NCI-H69 (cell line): ENCODE results near the gene GP9.
"Not testable (repeated sequence)": the region's sequence is repeated elsewhere in the genome, so short reads cannot be mapped to it uniquely, and the experiment has no call there.

Experiments
- DNase-seq: peaks from one replicate; lab custom pipeline; 2025; lab: John Stamatoyannopoulos, UW

GP9 gene

DNA sequence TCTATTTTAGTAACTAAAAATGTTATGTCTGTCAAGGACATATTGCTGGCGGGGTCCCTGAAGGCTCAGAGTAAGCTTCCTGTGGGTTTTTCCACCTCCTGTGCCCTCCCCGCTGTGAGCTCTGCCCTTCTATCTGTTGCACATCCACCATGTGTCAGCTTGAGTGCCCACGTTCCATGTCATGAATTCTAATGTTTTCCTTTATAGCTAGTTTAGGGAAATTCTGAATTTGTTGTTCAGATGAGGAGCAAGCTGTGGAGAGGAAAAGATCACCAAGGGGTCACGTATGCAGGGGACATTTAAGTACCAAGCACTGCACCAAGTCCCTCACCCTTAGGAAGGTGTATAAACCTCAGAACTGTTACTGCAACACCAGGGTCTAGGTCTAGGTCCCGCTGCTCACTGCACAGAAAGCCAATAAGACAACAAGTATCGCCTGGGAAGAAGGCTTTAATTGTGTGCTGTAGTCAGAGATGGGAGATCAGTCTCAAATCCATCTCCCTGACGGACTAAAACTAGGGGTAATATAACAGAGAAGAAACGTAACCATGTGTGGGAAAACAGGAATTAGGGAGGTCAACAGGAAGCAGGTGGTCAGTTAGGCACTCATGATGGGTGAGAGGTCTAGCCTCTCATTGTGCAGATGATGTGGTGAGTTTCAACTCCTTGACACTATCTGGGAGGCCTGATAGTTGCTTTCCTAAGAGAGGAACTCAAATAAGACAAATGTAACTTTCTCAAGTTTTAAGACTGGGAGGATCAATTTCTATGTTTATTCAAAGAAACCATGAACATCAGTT lies 9.7 kb downstream of the GP9 start:
- DNase-seq: no peak

DNA sequence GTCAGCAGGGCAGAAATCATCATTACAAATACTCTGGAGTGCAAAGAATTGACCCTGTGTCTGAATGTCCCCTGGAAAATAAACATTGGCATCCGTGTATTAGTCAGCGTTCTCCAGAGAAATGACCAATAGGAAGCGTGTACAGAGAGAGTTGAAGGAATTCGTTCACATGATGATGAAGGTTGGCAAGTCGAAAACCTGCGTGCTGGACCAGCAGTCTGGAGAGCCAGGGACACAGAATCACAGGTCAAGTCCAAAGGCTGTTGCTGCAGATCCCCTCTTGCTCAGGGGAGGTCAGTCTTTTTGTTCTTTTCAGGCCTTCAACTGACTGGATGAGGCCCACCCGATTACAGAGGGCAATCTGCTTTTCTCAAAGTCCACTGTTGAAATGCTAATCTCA lies 16.6 kb downstream of the GP9 start:
- DNase-seq: no peak

DNA sequence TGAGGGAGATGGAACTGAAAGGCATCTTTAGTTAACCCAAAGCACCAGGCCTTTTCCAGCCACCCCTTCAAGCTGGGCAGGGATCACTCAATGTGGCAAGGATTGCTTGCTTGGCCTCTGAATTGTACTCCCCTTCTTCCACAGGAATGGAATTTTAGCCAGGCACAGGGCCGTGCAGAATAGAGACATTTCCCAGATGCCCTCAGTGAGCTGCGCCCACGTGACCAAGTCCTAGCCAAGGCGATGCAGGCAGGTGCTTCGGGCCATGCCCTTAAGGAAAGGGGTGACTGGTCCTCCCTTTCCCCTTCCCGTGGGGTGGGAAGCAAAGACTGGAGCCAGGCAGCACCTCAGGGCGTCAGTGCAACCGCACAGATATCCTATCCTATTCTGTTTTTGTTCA lies 17.9 kb downstream of the GP9 start:
- no peak for DNase-seq

DNA sequence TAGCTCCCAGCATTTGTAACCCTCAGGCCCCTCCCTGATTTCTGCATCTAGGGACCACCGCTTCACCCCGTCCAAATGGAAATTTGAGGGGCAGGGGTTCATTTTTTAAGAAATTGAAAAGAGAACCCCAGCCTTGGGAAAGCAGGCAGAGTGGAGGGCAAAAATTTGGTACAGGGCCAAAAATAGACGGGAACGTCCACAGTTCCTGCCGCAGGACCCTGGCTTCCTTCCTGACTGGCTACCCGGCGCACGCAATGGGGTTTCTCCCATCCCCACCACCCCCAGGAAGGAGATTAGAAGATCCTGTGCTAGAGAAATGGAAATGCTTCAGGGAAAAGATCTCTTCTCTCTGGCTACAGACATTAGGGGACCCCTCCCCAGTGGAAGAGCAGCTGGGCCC lies 20.9 kb downstream of the GP9 start:
- no peak for DNase-seq

DNA sequence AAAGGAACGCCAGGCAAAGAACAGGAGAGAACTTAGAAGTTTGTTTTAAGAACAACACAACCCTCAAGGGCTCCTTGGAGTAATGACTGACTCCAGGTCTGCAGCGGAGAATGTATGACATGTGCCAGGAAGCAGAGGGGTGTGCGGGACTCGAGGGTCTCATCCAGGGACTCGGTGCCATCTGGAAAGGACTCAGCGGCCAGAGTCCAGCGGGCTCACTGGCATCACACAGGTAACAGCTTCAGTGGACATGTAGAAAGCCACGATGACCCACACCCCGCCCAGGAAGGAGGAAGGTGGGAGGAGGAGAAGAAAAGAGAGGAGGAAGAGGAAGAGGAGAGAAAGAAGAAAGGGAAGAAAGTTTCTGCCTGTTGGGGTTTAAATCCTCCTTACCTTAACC lies 21.4 kb downstream of the GP9 start:
- DNase-seq: no peak

DNA sequence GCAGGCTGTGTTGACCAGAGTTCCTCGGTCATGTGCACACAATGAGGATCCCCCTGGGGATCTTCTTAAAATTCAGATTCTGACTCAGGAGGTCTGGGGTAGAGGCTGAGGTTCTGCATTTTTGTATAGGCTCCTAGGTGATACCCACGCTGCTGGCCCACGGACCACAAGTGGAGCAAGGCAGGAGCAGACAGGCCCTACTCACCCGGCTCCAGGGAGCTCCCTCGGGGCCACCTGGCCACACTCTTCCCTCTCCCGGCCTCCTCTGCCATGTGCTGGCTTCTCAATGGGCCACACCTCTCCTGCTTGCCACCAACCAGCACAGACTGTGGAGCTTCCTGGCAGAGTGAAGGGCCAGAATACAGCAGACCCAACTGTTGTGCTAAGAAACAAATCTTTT lies 23.9 kb downstream of the GP9 start:
- DNase-seq: no peak

DNA sequence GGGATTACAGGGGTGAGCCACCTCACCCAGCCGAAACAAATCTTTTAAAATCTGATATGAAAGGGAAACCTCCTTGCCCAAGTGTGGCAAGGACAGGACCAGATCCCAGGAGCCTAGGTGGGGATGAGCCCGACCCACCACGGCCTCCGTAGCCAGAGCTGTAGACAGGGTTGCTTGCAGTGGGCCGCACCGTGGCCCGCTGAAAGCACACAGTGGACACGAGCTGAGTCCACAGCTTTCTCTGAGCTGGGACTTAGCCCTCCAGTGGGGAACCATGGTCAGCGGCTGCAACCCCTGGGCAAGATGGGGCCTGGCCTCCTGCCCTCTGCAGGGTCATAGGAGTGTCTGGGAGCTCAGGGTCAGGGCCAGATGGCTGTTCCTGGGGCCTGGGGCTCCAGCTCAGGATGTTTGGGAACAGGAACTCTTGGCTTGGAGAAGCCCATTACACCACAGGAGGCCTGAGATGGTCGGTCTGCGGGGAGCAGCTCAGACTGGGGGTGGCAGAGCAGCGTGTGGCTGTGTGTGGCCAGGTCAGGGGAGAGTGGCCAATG lies 24.7 kb downstream of the GP9 start:
- no peak for DNase-seq

DNA sequence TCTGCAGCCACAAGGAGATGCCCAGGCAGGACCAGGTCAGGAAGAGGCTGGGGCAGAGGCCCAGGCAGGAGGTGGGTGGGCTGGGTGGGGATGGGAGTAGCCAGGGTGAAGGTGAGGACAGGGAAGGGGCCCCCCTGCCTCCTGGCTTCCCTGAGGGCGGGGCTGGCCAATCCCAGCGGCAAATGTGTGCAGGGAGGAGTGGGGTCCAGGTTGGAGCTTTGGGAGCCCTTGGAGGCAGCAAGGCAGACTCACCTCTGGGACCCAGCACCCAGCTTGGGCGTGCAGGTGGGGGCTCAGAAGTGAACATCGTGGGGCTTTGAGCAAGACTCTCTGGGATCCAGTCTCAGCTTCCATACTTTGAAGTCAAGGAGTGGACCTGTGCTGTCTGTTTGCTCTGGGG lies 25.2 kb downstream of the GP9 start:
- DNase-seq: no peak

DNA sequence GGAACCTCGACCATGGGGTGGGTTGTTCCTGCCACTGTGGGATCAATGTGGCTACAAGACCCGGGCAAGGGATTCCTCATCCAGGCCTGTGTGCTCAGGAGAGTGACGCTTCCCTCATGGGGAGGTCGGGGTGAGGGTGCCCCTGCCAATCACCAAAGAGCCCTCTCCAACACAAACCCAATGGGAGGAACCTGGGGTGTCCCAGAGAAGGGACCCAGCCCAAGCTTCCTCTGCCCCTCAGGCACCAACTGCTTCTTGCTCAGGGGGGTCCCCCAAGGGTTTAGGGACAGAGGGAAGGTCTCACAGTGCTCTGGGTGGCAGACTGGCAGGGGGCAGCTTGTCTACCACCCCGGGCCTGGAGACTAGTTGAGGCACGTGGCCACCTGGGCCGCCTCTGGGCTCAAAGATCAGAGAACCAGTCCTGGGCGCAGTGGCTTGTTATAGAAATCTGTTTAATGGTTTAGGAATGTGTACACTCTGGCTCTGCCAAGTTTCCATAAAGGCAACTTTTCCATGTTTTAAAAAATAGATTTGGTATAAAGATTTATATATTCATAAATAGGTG lies 26.6 kb downstream of the GP9 start:
- DNase-seq: no peak

DNA sequence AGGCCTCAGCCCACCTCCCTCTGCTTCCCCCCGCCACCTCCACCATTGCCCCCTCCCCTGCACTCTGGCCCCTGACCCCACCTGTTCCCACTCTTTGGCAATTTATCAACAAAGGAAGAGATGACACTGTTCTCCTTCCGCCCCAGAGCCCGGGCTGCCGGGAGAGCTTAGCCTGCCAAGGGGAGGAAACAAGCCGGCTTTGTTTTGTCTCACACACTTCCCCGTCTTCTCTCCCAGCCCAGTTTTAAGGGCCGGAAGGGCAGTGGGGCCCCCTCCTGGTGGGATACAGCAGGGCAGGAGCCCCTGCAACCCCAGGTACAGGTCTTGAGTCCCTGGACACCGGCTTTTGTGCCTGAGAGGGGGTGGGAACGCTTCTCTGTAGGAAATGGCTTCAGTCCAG lies 27.3 kb downstream of the GP9 start:
- peak; percentile 53 for DNase-seq

DNA sequence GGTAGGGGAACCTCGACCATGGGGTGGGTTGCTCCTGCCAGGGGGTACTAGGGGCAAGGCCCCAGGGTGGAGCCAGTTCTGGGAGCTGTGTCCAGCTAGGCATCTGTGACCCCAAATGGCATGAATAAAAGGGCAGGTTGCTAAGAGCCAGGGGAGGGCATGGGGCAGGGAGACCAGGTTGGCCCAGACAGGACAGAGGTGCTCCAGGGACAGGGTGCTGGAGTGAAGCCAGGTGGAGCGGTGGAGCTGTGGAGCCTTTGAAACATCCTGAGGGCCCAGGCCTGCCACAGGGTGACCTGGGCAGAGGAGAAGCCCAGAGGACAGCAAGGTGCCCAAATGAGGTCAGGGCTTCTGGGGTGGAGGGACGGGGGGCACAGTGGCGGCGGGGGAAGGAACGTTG lies 27.7 kb downstream of the GP9 start:
- DNase-seq: not testable (repeated sequence)

DNA sequence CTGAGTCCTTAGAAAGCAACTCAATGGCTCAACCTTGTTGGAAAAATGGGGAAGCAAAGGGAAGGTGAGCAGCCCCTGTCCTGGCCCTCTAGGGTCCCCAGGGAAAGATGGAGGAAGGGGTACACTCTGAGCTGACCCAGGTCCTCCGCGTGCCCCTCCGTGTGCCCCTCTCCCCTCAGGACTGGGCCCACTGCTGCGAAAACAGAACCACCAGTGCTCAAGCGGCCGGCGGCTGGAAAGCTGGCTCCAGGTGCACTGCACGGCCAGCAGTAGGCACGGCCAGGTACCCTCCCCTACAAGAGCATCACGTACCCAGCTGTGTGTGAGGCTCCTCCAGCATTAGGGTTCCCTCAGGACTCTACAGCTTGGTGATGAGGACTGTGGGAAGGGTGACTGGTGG lies 34.7 kb downstream of the GP9 start:
- DNase-seq: no peak

DNA sequence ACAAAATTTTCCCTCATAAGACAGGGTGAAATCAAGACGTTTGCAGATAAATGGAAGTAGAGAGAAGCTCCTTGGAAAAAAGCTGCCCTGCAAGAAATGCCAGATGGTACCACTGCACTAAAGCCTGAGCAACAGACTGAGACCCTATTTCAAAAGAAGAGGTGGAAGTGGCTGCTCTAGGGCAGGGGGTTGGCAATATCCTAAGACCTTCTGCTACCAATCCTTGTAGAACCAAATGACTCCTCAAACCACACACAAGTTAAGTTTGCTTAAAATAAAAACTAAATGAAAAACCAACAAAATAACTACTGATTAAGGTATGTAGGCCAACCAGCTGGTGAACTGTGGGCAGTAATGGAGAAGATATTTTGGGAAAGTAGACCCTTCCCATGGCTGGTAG lies 39.7 kb downstream of the GP9 start:
- DNase-seq: no peak

DNA sequence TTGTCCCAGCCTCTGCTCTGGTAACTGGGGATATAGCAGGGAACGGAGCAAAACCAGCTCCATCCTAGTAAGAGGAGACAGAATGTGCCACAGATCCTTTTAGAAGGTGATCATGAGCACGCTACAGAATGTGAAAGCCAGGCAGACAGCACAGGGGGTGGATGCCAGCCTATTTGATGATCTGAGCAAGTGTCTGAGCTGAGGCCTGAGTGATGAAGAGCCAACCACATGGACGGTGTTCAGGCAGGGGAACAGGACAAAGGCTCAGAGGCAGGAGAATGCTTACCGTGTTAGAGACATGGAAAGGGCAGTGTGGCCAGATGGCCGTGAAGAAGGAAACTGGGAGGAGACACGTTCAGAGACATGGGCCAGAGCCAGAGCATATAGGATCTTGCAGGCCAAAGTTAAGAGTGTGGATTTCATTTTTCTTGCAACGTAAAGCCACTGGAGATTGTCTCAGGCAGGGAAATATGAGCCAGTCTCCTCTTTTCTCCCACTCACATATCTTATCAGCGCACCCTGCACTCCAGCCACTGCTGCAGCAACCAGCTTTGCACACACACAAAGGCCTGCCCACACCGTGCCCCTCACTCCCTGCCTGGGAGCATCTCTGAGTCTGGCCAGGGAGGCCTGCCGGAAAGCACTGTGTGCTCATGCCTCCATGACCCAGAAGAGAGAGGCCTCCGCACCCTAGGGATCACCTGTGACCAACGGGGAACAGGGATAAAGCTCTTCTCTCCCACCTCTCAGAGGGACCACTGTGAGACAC lies 41.0 kb downstream of the GP9 start:
- DNase-seq: no peak

DNA sequence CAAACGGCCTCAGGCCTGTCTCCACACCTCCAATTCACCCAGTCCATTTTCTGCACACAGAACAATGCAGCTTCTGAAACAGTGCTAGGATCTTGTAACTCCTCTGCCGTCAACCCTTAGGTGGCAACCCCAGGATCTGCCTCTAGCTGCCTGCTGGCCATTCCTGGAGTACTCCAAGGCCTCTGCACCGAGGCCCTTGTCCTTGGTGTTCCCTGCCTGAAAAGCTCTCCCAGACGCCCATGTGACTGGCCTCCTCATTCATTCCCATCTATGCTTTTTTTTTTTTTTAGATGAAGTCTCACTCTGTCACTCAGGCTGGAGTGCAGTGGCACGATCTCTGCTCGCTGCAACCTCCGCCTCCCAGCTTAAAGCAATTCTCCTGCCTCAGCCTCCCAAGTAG lies 42.7 kb downstream of the GP9 start:
- DNase-seq: no peak

DNA sequence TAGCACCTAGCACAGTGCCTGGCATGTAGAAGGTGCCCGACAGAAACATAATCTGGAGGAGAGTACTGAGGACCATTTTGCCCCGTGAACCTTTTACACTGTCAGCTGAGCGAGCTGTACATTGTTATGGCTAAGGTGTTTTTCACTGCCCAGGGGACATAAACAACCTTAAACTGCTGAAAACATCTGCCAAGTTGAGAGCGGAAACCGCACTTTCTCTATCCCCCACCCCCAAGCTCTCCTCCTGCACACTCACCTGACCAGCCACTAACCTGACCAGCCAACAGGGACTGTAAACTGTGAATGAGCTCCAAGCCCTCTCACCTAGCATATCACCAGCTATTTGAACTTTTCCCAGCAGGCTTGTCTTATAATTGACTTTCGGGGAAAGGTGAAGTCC lies 43.5 kb downstream of the GP9 start:
- DNase-seq: no peak

DNA sequence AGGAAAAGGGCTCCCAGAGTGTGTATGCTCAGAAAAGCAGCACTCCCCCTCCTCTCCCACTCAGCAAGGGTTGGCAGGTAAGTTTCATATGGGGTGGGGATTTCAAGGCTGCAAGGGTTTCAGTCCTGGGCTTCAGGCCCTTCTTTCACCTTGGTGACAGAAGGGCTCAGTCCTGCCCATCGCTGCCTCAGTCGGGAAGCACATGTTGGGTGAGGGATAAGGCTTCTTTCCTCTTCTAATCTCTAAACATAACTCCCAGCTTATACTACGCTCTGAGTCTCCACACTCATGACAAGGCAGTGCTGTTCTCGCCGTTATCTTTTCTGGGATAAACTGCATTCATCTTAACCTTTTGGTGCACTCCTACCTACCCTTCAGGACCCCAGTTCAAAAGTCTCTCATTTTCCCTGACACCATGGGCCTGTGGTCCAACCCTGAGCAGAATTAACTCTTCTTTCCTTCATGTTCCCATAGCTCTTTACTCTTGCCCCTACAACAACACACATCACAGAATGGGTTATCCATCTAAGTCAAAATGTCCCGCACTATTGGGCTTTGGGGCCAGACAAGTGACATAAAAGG lies 44.0 kb downstream of the GP9 start:
- no peak for DNase-seq

DNA sequence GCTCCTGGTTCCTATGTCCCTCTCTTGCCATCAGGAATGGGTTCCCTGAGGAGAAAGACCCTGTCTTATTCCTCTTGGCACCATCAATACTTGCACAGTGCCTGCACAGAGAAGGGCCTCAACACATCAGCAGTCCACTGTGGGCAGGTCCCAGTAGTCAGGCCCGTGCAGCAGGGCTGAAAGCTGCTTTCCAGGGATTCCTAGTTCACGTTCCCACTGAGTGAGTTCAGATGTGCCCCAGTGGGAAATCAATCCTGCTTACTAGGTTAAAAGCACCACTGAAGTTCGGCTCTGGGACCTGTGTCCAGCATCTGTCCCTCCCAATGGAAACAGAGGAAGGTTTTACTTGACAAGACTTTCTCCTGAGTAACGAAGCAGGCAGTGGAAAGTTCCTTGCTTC lies 45.3 kb downstream of the GP9 start:
- no peak for DNase-seq

DNA sequence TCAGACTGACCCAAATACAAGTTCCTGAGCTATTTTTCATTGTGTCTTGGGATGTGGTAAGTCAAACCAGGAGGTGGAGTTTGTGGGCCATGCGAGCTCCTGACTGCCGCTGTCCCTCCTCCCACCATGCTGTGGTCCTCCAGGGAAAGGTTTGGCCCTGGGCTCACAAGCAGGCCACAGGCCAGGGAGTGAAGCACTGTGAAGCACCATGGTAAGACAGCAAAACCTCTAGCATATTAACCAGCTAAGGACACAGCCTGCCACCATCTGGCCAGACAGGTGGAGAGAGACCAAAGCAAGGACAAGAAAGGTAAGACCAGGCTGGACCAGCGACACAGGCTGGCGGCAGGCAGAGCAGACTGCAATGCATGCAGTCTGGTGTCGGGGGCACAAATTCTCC lies 45.7 kb downstream of the GP9 start:
- peak; percentile 13 for DNase-seq

DNA sequence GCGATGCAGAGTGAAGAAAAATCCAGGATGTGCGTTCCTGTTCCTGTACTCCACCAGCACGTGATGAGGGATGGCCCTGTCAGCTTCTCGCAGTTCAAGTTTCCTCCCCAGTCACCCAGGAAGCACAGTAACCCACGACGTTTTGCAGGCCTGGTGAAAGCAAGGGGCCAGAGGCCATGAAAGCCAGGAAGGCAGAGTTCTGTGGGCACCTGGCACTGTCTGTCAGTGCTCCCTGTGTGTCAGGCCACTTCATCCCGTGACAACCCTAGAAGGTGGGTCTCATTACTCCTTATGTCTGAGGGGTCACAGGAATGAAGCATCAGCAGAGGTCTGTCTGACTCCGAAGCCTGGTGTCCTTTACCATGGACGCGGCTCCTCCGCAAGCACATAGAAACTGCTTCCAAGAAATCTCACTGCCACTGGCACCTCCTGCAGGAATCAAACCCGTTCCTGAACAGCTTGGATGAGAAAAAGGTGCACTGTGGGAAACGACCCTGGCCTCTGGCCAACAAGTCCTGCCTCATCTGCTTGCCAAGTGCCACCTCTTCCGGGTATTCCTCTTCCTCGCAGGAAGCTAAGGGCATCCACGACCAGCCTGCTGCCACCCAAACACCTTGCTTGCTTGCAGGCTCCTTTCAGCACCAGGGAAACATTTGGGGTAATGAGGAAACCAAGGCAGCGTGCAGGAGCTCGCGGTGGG lies 46.4 kb downstream of the GP9 start:
- peak; percentile 35 for DNase-seq

DNA sequence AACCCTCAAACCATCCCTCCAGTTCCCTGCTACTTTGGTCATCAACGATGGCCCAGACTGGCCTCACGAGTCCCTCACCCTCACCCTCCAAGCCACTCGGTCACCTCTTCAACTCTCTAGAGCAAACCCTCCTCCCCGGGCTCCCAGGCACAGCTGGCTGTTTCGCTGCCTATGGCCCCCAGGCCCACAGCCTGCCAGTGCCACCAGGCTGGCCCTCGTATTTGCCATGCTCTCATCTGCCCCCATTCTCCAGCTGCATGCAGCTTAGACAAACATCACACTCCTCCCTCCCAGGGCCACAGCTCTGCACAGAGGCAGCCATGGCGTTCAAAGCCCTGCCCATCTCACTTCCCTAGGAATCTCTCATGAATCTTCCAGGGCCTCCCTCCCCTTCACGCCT lies 47.2 kb downstream of the GP9 start:
- no peak for DNase-seq
